IPS-20b (cell line): Measurements from ENCODE around the gene SPTBN2.
A peak's percentile ranks its signal among the peaks of the same experiment; 100 is the strongest.

Experiments used
- H3K27ac ChIP-seq: one replicate; pipeline ENCODE4 v1.5.1; 2013; ENCODE audit warnings: low read length
- H3K27me3 ChIP-seq: 2 replicates; pipeline ENCODE4 v1.6.1; 2013; ENCODE audit warnings: mild to moderate bottlenecking, low read length, inconsistent platforms; ENCODE audit not compliant: insufficient read depth
- H3K36me3 ChIP-seq: 2 replicates; pipeline ENCODE4 v1.6.1; 2013; ENCODE audit warnings: low read depth, mild to moderate bottlenecking, inconsistent platforms, low read length, moderate library complexity; ENCODE audit not compliant: insufficient read depth
- H3K4me1 ChIP-seq: 2 replicates; pipeline ENCODE4 v1.6.1; 2013; ENCODE audit warnings: mild to moderate bottlenecking, control low read depth, inconsistent platforms, low read length, moderate library complexity; ENCODE audit not compliant: insufficient read depth
- H3K4me3 ChIP-seq: 2 replicates; pipeline ENCODE4 v1.5.1; 2013; ENCODE audit warnings: mild to moderate bottlenecking, low read length, inconsistent platforms
- H3K9ac ChIP-seq: 2 replicates; pipeline ENCODE4 v1.6.1; 2013; ENCODE audit warnings: low read depth, mild to moderate bottlenecking, inconsistent platforms, low read length, moderate library complexity
- H3K9me3 ChIP-seq: 2 replicates; pipeline ENCODE4 v1.6.1; 2013; ENCODE audit warnings: mild to moderate bottlenecking, low read depth, low read length, inconsistent platforms; ENCODE audit not compliant: insufficient read depth

Gene SPTBN2

GRCh38 chr11:66686801-66687750, 41.9 kb downstream of the SPTBN2 start:
- Histone ChIP-seq H3K9me3 (no peaks in the 10 kb centered on the region), H3K4me1 (no peaks in the 10 kb centered on the region), H3K27ac (no peak overlapping the region), H3K36me3 (peaks cover 76% of the 10 kb centered on the region), H3K27me3 (no peaks in the 10 kb centered on the region), H3K9ac (no peak overlapping the region), H3K4me3 (no peak overlapping the region)

GRCh38 chr11:66686100-66686785, 42.8 kb downstream of the SPTBN2 start:
- Histone ChIP-seq H3K27ac (no peak overlapping the region), H3K36me3 (peaks cover 68% of the 10 kb centered on the region), H3K4me1 (no peaks in the 10 kb centered on the region), H3K9ac (no peak overlapping the region), H3K9me3 (no peaks in the 10 kb centered on the region), H3K27me3 (no peaks in the 10 kb centered on the region), H3K4me3 (no peak overlapping the region)

- Histone ChIP-seq H3K27me3 (no peaks in the 10 kb centered on the region), H3K9ac (no peak overlapping the region)
These were observed 43.5 kb downstream of the SPTBN2 start for GRCh38 chr11:66685276-66686099.

GRCh38 chr11:66684635-66685034, 44.4 kb downstream of the SPTBN2 start:
- Histone ChIP-seq H3K4me1 (no peaks in the 10 kb centered on the region), H3K36me3 (peaks cover 54% of the 10 kb centered on the region), H3K9me3 (no peaks in the 10 kb centered on the region), H3K27ac (no peak overlapping the region), H3K4me3 (no peak overlapping the region), H3K9ac (no peak overlapping the region), H3K27me3 (no peaks in the 10 kb centered on the region)

More at GRCh38 chr11:66685276-66686099, 43.5 kb downstream of the SPTBN2 start:
- Histone ChIP-seq H3K27ac (no peak overlapping the region), H3K4me3 (no peak overlapping the region), H3K9me3 (no peaks in the 10 kb centered on the region), H3K4me1 (no peaks in the 10 kb centered on the region), H3K36me3 (peaks cover 62% of the 10 kb centered on the region)

- Histone ChIP-seq H3K9ac (no peak overlapping the region), H3K27me3 (no peaks in the 10 kb centered on the region), H3K36me3 (peaks cover 47% of the 10 kb centered on the region), H3K27ac (no peak overlapping the region), H3K4me3 (no peak overlapping the region), H3K9me3 (no peaks in the 10 kb centered on the region), H3K4me1 (no peaks in the 10 kb centered on the region)
These were observed 45.1 kb downstream of the SPTBN2 start for GRCh38 chr11:66683877-66684276.

GRCh38 chr11:66680966-66681645, 47.9 kb downstream of the SPTBN2 start:
- H3K36me3 ChIP-seq: peaks cover 26% of the 10 kb centered on the region
- H3K9me3 ChIP-seq: no peaks in the 10 kb centered on the region
- H3K4me3 ChIP-seq: no peak overlapping the region
- H3K27me3 ChIP-seq: no peaks in the 10 kb centered on the region
- peaks cover 6% of the 10 kb centered on the region; the same call in 1 of the 2 replicates for H3K4me1 ChIP-seq
- no peak overlapping the region for H3K9ac ChIP-seq
- no peak overlapping the region for H3K27ac ChIP-seq

GRCh38 chr11:66677599-66678375, 51.2 kb downstream of the SPTBN2 start, which contains the start of gene RBM4B:
TSS of gene RBM4B (minus strand) at chr11:66677887. CDS start at chr11:66677079, 808 bp downstream.
- no peaks in the 10 kb centered on the region for H3K27me3 ChIP-seq
- no peaks in the 10 kb centered on the region for H3K9me3 ChIP-seq
- peaks cover 28% of the 10 kb centered on the region for H3K36me3 ChIP-seq
- H3K9ac ChIP-seq: peak within 1 kb of the TSS; percentile 81
- H3K27ac ChIP-seq: peak within 1 kb of the TSS; percentile 86
- H3K4me3 ChIP-seq: peak within 1 kb of the TSS; percentile 80
- H3K4me1 ChIP-seq: peaks cover 10% of the 10 kb centered on the region; the same call in 1 of the 2 replicates

- Histone ChIP-seq H3K36me3 (peaks cover 29% of the 10 kb centered on the region), H3K27me3 (no peaks in the 10 kb centered on the region), H3K9ac (peak overlapping the region; percentile 81), H3K27ac (peak overlapping the region; percentile 86), H3K4me1 (peaks cover 10% of the 10 kb centered on the region; the same call in 1 of the 2 replicates), H3K9me3 (no peaks in the 10 kb centered on the region), H3K4me3 (peak overlapping the region; percentile 80)
These were observed 52.0 kb downstream of the SPTBN2 start for GRCh38 chr11:66676931-66677598.

GRCh38 chr11:66676282-66676919, 52.6 kb downstream of the SPTBN2 start:
- no peaks in the 10 kb centered on the region for H3K27me3 ChIP-seq
- no peaks in the 10 kb centered on the region for H3K9me3 ChIP-seq
- no peak overlapping the region for H3K27ac ChIP-seq
- peak overlapping the region; percentile 81; the same call in 1 of the 2 replicates for H3K9ac ChIP-seq
- peaks cover 30% of the 10 kb centered on the region for H3K36me3 ChIP-seq
- H3K4me3 ChIP-seq: peak overlapping the region; percentile 80
- H3K4me1 ChIP-seq: peaks cover 10% of the 10 kb centered on the region; the same call in 1 of the 2 replicates
